Activated CD8-positive, alpha-beta memory T cell treated with anti-CD3 and anti-CD28 coated beads, Interleukin-2, amount 50 U/mL, for 48 hours (primary cell): ENCODE results near the gene HTR2B.
"Not testable (repeated sequence)": the region's sequence is repeated elsewhere in the genome, so short reads cannot be mapped to it uniquely, and the experiment has no call there.

Experiments
- DNase-seq: peaks from one replicate; pipeline ENCODE4 v3.0.0-alpha.2; 2020

The HTR2B gene

GRCh38 chr2:231069379-231070054, 55.3 kb downstream of the HTR2B start:
- no peak for DNase-seq

GRCh38 chr2:231068525-231069222, 56.2 kb downstream of the HTR2B start:
- no peak for DNase-seq

- not testable (repeated sequence) for DNase-seq
These were observed 57.3 kb downstream of the HTR2B start for GRCh38 chr2:231067531-231067930.

GRCh38 chr2:231065966-231066365, 58.9 kb downstream of the HTR2B start:
- DNase-seq: no peak

- DNase-seq: no peak
These were observed 61.5 kb downstream of the HTR2B start for GRCh38 chr2:231063347-231063746.

- no peak for DNase-seq
These were observed 62.1 kb downstream of the HTR2B start for GRCh38 chr2:231062776-231063175.

- DNase-seq: no peak
These were observed 65.1 kb downstream of the HTR2B start for GRCh38 chr2:231059756-231060155.

GRCh38 chr2:231058761-231059550, 65.9 kb downstream of the HTR2B start:
- DNase-seq: no peak
